Duodenal mucosa (tissue), 2 donors: Measurements from ENCODE around the gene C1orf56.

Source experiments
- H3K27ac ChIP-seq: one replicate; pipeline ENCODE4 v1.7.0; 2013; ENCODE audit warnings: low read depth, low read length
- H3K27me3 ChIP-seq, 2 donors: one replicate each; pipeline ENCODE4 v1.7.0; 2013; ENCODE audit warnings: low read length in 2 of 2, control low read depth in 1 of 2; ENCODE audit not compliant: insufficient read depth in 2 of 2, control insufficient read depth in 1 of 2
- H3K36me3 ChIP-seq, 2 donors: one replicate each; pipeline ENCODE4 v1.7.0; 2013; ENCODE audit warnings: low read length in 2 of 2, control low read depth in 1 of 2; ENCODE audit not compliant: insufficient read depth in 2 of 2, control insufficient read depth in 1 of 2
- H3K4me1 ChIP-seq, 2 donors: one replicate each; pipeline ENCODE4 v1.7.0; 2013; ENCODE audit warnings: low read length in 2 of 2, control low read depth in 1 of 2; ENCODE audit not compliant: insufficient read depth in 2 of 2, control insufficient read depth in 1 of 2
- H3K4me3 ChIP-seq, 2 donors: one replicate each; pipeline ENCODE4 v1.7.0; 2013; ENCODE audit warnings: low read length in 2 of 2, low read depth in 1 of 2
- H3K9ac ChIP-seq, 2 donors: one replicate each; pipeline ENCODE4 v1.7.0; 2013; ENCODE audit warnings: low read length in 2 of 2, low read depth in 1 of 2
- H3K9me3 ChIP-seq, 2 donors: one replicate each; pipeline ENCODE4 v1.7.0; 2013; ENCODE audit warnings: low read length in 2 of 2, control low read depth in 1 of 2; ENCODE audit not compliant: control insufficient read depth in 1 of 2

The C1orf56 gene

DNA sequence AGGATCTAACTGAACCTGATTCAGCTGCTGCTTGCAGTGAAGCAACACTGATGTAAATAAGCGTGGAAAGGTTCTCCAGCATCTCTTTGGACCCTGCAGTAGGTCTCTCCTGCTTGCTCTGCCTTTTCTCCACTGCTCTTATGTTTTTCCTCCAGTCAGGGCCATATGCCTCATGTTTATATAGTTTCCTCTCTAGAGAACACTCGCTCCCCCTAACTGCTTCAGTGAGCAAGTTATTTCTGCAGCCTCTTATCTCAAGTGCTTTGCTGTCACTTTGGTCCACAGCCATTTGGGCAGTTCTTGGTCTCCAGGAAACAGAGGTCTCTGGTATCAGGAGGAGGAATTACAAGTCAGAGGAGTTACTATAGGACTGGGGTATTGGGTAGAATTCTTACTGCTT, 34.0 kb upstream of the C1orf56 start:
- H3K27ac ChIP-seq = peak overlapping the region; percentile 61
- peaks cover 5 to 7% of the 10 kb centered on the region in 2 donors for H3K36me3 ChIP-seq
- H3K4me3 ChIP-seq = peak overlapping the region in 1 of 2 donors; percentile 12
- no peaks in the 10 kb centered on the region for H3K27me3 ChIP-seq
- no peaks in the 10 kb centered on the region for H3K9me3 ChIP-seq
- H3K4me1 ChIP-seq = peaks cover 34 to 43% of the 10 kb centered on the region in 2 donors
- peak overlapping the region in 1 of 2 donors; percentile 8 for H3K9ac ChIP-seq

DNA sequence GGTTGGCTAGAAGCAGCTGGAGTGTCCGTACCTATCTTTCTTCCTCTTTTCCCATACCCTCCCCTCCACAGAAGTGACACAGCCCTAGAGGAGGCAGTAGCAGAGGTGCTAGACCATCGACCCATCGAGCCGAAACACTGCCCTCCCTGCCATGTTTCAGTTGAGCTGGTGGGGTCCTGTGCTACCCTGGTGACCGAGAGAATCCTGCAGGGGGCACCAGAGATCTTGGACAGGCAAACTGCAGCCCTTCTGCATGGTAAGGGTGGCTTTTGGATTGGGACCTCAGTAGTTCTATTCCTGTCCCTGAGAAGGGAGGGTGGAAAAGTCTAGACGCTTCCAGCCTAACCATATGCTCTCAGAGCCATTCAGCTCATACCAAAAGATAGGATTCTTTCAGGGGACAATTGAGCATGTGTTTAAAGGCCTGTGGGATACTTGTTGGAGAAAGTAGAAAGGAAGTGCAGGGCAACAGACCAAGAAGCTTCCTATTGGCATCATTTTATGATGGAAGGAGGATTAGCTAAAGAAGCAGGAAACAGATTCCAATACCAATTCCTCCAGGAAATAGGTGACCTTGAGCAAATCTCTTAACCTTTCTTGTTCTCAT, 22.9 kb upstream of the C1orf56 start:
- H3K27me3 ChIP-seq = no peaks in the 10 kb centered on the region
- H3K4me1 ChIP-seq = no peaks in the 10 kb centered on the region
- no peak overlapping the region for H3K4me3 ChIP-seq
- H3K36me3 ChIP-seq = peaks cover 12 to 38% of the 10 kb centered on the region in 2 donors
- no peak overlapping the region for H3K9ac ChIP-seq
- H3K9me3 ChIP-seq = no peaks in the 10 kb centered on the region
- no peak overlapping the region for H3K27ac ChIP-seq

DNA sequence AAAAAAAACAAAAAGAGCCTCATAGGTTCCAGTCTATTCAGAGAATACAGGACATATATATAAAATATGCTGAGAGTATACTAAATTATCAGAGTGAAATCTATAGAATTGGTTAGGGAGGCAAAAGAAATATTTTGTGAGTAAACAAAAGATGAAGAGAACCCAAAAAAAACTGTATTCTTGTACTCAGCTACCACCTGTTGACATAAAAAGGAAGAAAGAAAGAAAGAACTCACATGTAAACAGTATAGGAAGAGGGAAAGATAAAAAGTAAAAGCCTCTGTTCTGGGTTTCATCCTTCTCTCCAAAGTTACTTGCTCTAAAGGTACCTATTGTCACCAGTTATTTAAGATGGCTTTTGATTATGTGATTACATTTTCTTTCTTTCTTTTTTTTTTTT, 21.1 kb upstream of the C1orf56 start:
- H3K36me3 ChIP-seq = peaks cover 12 to 51% of the 10 kb centered on the region in 2 donors
- H3K9ac ChIP-seq = no peak overlapping the region
- no peak overlapping the region for H3K27ac ChIP-seq
- no peaks in the 10 kb centered on the region for H3K27me3 ChIP-seq
- no peak overlapping the region for H3K4me3 ChIP-seq
- no peaks in the 10 kb centered on the region for H3K4me1 ChIP-seq
- H3K9me3 ChIP-seq = no peaks in the 10 kb centered on the region

DNA sequence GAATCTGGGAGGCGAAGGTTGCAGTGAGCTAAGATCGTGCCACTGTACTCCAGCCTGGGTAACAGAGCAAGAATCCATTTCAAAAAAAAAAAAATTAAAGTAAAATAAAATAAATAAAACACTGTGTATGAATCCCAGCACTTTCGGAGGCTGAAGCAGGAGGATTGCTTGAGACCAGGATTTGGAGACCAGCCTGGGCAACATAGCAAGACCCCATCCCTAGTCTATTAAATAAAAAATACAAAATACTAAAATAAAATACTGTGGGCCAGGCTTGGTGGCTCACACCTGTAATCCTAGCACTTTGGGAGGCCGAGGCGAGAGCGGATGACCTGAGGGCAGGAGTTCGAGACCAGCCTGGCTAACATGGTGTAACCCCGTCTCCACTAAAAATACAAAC, 15.4 kb upstream of the C1orf56 start:
- Histone ChIP-seq H3K36me3 (peaks cover 15 to 53% of the 10 kb centered on the region in 2 donors), H3K4me3 (no peak overlapping the region), H3K9me3 (no peaks in the 10 kb centered on the region), H3K27ac (no peak overlapping the region), H3K4me1 (no peaks in the 10 kb centered on the region), H3K27me3 (no peaks in the 10 kb centered on the region), H3K9ac (no peak overlapping the region)

DNA sequence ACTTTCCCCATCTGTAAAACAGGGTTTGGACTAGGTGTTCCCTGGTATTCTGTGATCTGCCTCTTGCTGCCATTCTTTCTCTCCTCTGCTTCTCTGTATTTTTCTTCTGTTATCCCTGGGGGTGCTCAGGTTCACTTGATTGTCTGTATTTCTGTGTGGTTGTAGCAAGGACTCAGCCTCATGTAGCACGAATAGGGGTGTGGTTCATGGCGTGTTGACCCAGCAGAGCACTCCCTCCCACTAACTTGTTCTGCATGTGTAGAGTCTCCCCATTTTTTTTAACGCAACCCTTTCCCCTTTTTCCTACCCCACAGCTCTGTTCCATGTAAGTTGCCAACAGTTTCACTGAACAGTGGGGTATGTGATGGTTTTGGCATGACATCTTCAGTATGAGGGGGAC, 12.4 kb upstream of the C1orf56 start:
- Histone ChIP-seq H3K27ac (no peak overlapping the region), H3K9me3 (no peaks in the 10 kb centered on the region), H3K36me3 (peaks cover 7 to 33% of the 10 kb centered on the region in 2 donors), H3K4me3 (no peak overlapping the region), H3K9ac (no peak overlapping the region), H3K4me1 (no peaks in the 10 kb centered on the region), H3K27me3 (no peaks in the 10 kb centered on the region)

DNA sequence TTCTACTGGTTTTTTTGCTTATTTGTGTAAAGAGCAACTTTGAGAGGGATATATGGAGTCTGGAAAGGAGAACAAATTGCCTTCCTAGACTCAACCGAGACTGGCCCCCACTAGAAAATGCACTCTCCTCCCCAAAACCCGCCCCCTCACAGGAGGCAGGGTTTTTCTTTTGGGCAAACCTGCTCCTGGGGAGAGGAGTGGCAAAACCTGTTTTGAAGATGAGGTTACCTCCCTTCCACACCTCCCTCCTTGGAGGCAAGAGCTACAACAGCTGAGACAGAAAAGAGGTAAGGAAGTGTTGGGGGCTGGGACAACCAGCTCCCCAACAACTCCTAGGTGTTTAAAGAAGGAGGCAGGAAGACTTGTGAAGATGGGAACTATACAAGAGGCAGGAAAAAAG, 11.2 kb upstream of the C1orf56 start, which contains the start of gene BNIPL:
Gene BNIPL (plus strand): TSS at position 231 of the 400 bp plus-strand sequence. CDS start 140 bp downstream, at position 371.
- Histone ChIP-seq H3K27me3 (no peaks in the 10 kb centered on the region), H3K9ac (no peak within 1 kb of the TSS), H3K27ac (no peak within 1 kb of the TSS), H3K4me3 (no peak within 1 kb of the TSS), H3K4me1 (no peaks in the 10 kb centered on the region), H3K9me3 (no peaks in the 10 kb centered on the region), H3K36me3 (peaks cover 7 to 25% of the 10 kb centered on the region in 2 donors)

DNA sequence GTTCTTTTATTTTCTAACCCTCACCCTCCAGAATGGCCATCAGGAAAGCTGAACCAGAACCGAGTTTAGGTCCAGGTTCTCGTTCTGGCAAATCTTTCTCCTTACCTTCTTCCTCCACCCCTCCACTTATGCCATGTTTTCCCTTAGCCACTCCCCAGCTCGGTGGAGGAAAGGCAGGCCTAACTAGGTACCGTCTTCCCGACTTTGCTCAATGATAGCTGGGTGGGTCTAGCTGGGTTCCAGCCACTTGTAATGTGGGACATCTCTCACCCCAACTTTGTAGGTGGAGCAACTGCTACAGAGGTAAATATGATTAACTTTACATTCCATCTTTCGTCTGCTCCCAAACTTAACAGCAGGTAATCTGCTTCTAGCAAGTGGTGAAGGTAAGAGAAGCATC, 10.5 kb upstream of the C1orf56 start:
- H3K4me1 ChIP-seq = no peaks in the 10 kb centered on the region
- H3K4me3 ChIP-seq = no peak overlapping the region
- peaks cover 7 to 21% of the 10 kb centered on the region in 2 donors for H3K36me3 ChIP-seq
- H3K9ac ChIP-seq = no peak overlapping the region
- no peaks in the 10 kb centered on the region for H3K27me3 ChIP-seq
- H3K9me3 ChIP-seq = no peaks in the 10 kb centered on the region
- H3K27ac ChIP-seq = no peak overlapping the region

DNA sequence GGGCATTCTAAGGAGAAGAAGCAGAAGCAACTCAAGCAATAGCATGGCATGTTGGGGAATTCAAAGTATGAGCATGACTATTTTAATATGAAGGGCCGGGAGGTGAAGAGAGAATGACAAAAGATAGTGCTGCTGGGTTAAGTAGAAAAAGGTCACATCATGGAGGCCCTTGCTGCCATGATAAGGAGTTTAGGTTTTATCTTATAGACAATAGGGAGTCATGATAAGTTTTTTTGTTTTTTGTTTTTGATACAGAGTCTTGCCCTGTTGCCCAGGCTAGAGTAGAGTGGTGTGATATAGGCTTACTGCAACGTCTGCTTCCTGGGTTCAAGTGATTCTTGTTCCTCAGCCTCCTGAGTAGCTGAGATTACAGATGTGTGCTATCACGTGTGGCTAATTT, 8.0 kb upstream of the C1orf56 start:
- no peak overlapping the region for H3K4me3 ChIP-seq
- H3K36me3 ChIP-seq = peaks cover 7 to 11% of the 10 kb centered on the region in 2 donors
- H3K9ac ChIP-seq = no peak overlapping the region
- H3K4me1 ChIP-seq = no peaks in the 10 kb centered on the region
- H3K27me3 ChIP-seq = no peaks in the 10 kb centered on the region
- no peak overlapping the region for H3K27ac ChIP-seq
- H3K9me3 ChIP-seq = no peaks in the 10 kb centered on the region

DNA sequence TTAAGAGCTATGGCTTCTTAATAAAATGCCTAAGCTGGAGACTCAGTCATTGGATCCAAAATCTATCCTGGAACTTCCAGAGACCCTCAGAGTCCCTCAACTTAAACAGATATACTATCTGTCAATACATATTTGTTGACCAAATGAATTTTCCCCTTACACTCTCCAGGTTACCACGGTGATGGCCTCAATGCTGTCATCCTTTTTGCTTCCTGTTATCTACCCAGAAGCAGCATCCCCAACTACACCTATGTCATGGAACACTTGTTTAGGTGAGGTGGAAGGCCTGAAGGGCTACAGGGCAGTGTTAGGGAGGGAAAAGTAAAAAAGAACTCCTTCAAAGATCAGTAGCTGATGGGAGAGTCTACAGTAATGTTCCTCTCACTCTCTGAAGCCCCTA, 4.4 kb upstream of the C1orf56 start:
- no peaks in the 10 kb centered on the region for H3K9me3 ChIP-seq
- no peak overlapping the region for H3K27ac ChIP-seq
- H3K4me3 ChIP-seq = no peak overlapping the region
- no peaks in the 10 kb centered on the region for H3K36me3 ChIP-seq
- peaks cover 4 to 6% of the 10 kb centered on the region in 2 donors for H3K4me1 ChIP-seq
- H3K9ac ChIP-seq = no peak overlapping the region
- H3K27me3 ChIP-seq = no peaks in the 10 kb centered on the region

DNA sequence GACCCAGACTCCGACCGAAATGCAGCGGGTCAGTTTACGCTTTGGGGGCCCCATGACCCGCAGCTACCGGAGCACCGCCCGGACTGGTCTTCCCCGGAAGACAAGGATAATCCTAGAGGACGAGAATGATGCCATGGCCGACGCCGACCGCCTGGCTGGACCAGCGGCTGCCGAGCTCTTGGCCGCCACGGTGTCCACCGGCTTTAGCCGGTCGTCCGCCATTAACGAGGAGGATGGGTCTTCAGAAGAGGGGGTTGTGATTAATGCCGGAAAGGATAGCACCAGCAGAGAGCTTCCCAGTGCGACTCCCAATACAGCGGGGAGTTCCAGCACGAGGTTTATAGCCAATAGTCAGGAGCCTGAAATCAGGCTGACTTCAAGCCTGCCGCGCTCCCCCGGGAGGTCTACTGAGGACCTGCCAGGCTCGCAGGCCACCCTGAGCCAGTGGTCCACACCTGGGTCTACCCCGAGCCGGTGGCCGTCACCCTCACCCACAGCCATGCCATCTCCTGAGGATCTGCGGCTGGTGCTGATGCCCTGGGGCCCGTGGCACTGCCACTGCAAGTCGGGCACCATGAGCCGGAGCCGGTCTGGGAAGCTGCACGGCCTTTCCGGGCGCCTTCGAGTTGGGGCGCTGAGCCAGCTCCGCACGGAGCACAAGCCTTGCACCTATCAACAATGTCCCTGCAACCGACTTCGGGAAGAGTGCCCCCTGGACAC, 534 bp downstream of the C1orf56 start:
- H3K27ac ChIP-seq = peak overlapping the region; percentile 25
- H3K9me3 ChIP-seq = no peaks in the 10 kb centered on the region
- H3K4me1 ChIP-seq = peaks cover 7 to 11% of the 10 kb centered on the region in 2 donors
- H3K27me3 ChIP-seq = no peaks in the 10 kb centered on the region
- H3K9ac ChIP-seq = peak overlapping the region; percentile 71 to 84
- peak overlapping the region; percentile 86 to 88 for H3K4me3 ChIP-seq
- peaks cover 14 to 15% of the 10 kb centered on the region in 2 donors for H3K36me3 ChIP-seq
